HepG2 (cell line): Measurements from ENCODE around the gene SSH3. TPM values are rescaled to one million over a fixed set of nuclear protein-coding genes. Genes with fewer than 3 reads are reported as not detected.

ENCODE experiments used
- CBX1 ChIP-seq: IDR thresholded peaks from one replicate; pipeline ENCODE4 v1.6.1; 2016; ENCODE audit warnings: antibody characterized with exemption, low read depth
- polyA plus RNA-seq, 8 experiments: library from polyadenylated mRNA; depleted of rRNA in 3 of 8; stranded (reverse) in 7 of 8; unstranded in 1 of 8; fragments of >200 nt; fragmentation: Illumina TruSeq in 4 of 8; extraction: Trizol in 4 of 8; gene quantifications; 2 replicates each; pipeline versions ENCODE4 v1.2.1 to v1.2.3, GENCODE V29; 2011 to 2016; ENCODE audit warnings: low read depth in 4 of 8, missing spikeins in 1 of 8, mixed read lengths in 1 of 8; ENCODE audit not compliant: insufficient read depth in 1 of 8
- total RNA-seq, 5 experiments: library from RNA; depleted of rRNA; stranded (reverse); fragments of >200 nt; fragmentation: Illumina TruSeq; extraction: Trizol; gene quantifications; 2 replicates each; pipeline ENCODE4 v1.2.3, GENCODE V29; 2016; ENCODE audit warnings: low read depth in 1 of 5
- TF ChIP-seq, protein P1 (sequence below): sonication (generic); formaldehyde crosslinking; IDR thresholded peaks from 2 replicates; pipeline ENCODE4 v1.4.0; 2020; ENCODE audit warnings: missing genetic modification reagents
- TF ChIP-seq, protein P2 (sequence below), 2 experiments: fragments of 450-650 bp in 1 of 2; sonication (generic) in 1 of 2; formaldehyde crosslinking in 1 of 2; IDR thresholded peaks; 2 replicates each; pipeline versions ENCODE4 v1.6.1 to v1.8.0; 2016 to 2022; ENCODE audit warnings: antibody characterized with exemption in 1 of 2, mild to moderate bottlenecking in 1 of 2, missing genetic modification reagents in 1 of 2

The SSH3 gene
- total and polyA plus RNA-seq, 2 of the 13 experiments (the other 11 are each of a cell fraction or from before 2014, with no cell fraction given) = 12.4 to 18.8 TPM

DNA sequence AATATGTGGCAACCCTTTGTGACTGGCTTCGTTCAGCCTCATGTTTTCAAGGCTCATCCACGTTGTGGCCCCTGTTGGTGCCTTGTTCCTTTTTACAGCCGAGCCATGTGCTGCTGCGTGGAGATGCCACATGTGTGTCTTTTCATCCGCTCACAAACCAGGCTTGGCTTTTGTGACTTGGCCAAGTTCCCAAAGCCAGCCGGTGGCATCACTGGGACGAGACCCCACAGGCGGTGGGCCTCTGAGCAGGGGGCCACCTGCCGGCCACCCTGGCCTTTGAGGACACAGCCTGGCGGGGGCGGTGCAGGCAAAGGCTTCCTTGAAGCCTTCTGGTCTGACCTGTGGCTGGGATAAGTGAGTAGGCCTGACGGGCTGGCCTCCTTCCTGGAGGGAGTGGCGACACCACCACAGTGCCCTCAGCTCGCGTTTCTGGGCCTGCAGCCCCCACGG lies 26.5 kb upstream of the SSH3 start (continued):
- TF ChIP-seq, protein P1, sequence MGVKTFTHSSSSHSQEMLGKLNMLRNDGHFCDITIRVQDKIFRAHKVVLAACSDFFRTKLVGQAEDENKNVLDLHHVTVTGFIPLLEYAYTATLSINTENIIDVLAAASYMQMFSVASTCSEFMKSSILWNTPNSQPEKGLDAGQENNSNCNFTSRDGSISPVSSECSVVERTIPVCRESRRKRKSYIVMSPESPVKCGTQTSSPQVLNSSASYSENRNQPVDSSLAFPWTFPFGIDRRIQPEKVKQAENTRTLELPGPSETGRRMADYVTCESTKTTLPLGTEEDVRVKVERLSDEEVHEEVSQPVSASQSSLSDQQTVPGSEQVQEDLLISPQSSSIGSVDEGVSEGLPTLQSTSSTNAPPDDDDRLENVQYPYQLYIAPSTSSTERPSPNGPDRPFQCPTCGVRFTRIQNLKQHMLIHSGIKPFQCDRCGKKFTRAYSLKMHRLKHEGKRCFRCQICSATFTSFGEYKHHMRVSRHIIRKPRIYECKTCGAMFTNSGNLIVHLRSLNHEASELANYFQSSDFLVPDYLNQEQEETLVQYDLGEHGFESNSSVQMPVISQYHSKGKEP (CRISPR knock-in tag) = no peak
- TF ChIP-seq, protein P2, sequence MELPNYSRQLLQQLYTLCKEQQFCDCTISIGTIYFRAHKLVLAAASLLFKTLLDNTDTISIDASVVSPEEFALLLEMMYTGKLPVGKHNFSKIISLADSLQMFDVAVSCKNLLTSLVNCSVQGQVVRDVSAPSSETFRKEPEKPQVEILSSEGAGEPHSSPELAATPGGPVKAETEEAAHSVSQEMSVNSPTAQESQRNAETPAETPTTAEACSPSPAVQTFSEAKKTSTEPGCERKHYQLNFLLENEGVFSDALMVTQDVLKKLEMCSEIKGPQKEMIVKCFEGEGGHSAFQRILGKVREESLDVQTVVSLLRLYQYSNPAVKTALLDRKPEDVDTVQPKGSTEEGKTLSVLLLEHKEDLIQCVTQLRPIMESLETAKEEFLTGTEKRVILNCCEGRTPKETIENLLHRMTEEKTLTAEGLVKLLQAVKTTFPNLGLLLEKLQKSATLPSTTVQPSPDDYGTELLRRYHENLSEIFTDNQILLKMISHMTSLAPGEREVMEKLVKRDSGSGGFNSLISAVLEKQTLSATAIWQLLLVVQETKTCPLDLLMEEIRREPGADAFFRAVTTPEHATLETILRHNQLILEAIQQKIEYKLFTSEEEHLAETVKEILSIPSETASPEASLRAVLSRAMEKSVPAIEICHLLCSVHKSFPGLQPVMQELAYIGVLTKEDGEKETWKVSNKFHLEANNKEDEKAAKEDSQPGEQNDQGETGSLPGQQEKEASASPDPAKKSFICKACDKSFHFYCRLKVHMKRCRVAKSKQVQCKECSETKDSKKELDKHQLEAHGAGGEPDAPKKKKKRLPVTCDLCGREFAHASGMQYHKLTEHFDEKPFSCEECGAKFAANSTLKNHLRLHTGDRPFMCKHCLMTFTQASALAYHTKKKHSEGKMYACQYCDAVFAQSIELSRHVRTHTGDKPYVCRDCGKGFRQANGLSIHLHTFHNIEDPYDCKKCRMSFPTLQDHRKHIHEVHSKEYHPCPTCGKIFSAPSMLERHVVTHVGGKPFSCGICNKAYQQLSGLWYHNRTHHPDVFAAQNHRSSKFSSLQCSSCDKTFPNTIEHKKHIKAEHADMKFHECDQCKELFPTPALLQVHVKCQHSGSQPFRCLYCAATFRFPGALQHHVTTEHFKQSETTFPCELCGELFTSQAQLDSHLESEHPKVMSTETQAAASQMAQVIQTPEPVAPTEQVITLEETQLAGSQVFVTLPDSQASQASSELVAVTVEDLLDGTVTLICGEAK (IDR thresholded peaks at IDR 0.05) = no peak
- TF ChIP-seq, protein P2 (CRISPR knock-in tag; IDR thresholded peaks at IDR 0.05) = no peak
- TF ChIP-seq CBX1 = no peak
- TF ChIP-seq, all 625 proteins: peak for 0
